HG02884 (cell line): ENCODE results near the gene HTR6.

ENCODE experiments used
- ATAC-seq: cut with Tn5 transposase; IDR thresholded peaks from one replicate; pipeline ENCODE4 v1.9.1; 2021; ENCODE audit warnings: mild to moderate bottlenecking, moderate library complexity; ENCODE audit not compliant: unreplicated experiment

Gene HTR6

DNA sequence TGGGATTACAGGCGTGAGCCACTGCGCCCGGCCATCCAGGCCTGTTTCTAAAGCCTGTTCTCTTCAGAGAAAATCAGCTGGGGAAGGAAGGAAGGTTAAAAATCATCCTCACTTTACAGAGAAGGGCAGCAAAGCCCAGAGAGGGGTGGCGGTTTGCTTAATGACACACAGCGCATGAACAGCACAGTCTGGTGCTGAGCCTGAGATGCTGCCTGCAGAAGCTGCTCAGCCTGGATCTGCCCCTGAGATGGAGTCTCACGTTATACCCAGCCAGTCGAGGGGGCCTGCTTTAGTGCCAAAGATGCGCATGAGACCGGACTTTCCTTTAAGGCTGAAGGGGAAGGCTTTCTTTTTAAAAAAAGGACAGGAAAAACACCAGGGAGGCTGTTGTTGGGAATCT lies 21.3 kb downstream of the HTR6 start:
- ATAC-seq = no peak

GRCh38 chr1:19687414-19687813 lies 22.7 kb downstream of the HTR6 start:
- ATAC-seq = no peak

- ATAC-seq = no peak
Observed at GRCh38 chr1:19688041-19688842, 23.6 kb downstream of the HTR6 start.

GRCh38 chr1:19689085-19689757 lies 24.5 kb downstream of the HTR6 start:
- ATAC-seq = no peak

GRCh38 chr1:19689856-19690255 lies 25.2 kb downstream of the HTR6 start:
- no peak for ATAC-seq

DNA sequence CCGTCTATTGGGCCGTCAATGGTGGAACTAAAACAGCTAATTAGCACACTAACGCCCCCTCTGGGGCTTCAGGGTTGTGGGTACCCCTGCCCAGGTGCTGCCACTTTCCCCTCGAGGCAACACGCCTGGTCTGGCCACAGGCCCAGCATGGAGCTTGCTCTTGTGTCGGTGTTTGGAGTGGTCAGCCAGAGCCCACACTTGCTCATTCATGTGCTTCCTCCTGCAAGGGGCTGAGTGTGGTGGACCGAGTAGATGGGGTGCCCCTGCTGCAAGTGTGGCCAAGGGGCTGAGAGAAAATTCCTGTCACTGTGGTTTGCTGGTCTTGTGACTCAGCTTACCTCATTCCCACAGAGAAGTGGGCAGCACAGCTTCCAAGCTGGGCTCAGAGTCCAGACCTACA lies 25.7 kb downstream of the HTR6 start:
- no peak for ATAC-seq

DNA sequence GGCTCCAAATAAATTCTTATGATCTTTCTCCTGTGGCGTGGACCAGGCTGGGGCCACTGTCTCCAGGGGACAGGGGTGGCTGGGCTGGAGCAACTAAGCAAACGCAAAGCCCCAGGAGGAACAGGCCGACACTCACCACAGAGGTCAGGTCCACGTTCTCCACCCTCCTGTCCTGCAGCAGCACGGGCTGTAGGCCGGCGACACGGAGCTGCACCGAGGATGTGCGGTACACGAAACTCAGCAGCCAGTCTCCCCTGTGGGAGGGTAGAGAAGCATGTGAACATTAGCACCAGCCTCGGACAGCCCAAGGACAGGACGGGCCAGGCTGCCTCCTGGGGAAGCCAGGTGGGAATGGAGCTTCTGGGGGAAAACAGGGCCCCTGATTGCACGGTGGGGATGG lies 29.6 kb downstream of the HTR6 start:
- no peak for ATAC-seq

DNA sequence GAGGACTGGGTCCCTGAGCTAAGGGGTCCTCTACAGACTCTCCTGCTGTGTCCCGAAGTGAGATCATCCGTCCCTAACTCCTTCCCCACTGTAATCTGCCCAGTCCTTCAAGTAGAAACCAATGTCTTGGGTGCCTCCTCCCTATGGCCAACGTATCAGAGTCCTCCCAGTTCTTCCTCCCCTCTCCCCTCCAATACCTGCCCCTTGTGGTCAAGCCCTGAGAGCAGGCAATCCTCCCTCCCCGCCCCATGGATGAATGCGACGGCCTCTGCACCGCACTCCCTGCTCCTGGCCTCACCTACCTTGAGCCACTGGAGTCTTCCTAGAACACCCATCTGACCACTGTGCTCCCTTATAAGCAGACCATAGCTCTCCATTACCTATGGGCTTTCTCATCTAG lies 31.1 kb downstream of the HTR6 start:
- no peak for ATAC-seq

DNA sequence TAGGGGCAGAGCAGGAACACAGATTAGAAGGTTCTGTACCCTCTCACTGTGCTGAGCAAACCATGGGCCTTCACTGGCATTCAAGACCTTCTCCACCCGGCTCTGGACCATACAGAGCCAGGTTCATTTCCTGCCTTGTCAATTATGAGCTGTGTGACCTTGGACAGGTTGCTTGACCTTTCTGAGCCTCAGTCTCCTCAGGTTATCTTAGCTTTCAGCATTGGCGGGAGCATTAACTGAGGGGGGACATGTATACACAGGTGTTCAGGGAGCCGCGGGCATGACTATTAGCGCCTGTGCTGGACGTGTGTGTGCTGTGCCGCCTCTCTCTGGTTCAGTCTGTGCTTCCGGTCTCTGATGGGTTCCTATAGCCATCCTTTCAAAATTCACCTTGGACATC lies 32.1 kb downstream of the HTR6 start:
- ATAC-seq = no peak

- ATAC-seq = no peak
Observed at GRCh38 chr1:19698181-19698580, 33.5 kb downstream of the HTR6 start.

GRCh38 chr1:19700079-19700777 lies 35.6 kb downstream of the HTR6 start:
- no peak for ATAC-seq

- no peak for ATAC-seq
Observed at GRCh38 chr1:19703280-19703679, 38.6 kb downstream of the HTR6 start.

- no peak for ATAC-seq
Observed at GRCh38 chr1:19704247-19705113, 39.8 kb downstream of the HTR6 start.

DNA sequence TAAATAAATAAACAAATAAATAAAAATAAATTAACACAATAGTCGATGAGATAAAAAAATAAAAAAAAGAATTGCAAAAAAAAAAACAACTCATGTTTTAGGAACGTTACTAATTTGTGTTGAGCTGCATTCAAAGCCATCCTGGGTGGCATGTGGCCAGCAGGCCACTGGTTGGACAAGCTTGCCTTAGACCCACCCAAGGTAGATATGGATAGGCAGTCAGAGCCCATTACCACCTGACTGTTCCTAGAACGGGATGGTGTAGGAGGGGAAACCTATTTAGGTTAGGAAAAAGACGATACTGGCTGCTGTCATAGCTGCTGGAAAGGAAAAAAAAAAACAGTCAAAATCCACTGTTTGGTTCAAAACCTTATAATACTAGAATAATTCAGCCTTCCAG lies 40.8 kb downstream of the HTR6 start:
- no peak for ATAC-seq

- ATAC-seq = no peak
Observed at GRCh38 chr1:19706136-19706535, 41.5 kb downstream of the HTR6 start.

DNA sequence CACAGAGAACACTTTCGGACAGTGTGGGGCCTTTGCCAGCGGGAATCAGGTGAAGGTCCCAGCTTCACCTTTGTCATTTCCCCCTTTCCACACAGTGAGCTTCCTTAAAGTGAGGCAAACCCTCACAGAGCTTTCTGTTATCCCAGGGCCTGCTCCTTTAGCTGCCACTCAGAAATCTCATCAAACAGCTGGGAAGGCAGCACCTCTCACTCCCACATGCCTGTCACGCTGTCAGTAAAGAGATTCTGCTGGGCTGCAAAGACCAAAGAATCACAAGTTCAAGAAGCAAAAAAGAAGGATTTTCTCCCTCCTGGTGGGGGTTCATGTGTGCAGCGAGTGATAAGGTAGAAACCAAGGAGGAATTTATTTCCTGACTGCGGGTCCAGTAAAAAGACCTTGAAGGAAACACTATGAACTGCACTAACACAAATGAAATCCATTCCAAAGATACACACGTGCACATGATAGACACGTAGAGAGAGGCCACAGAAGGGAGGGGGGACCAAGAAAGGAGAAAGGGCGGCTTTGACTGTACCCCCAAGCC lies 44.0 kb downstream of the HTR6 start:
- ATAC-seq = no peak

- no peak for ATAC-seq
Observed at GRCh38 chr1:19709260-19709793, 44.7 kb downstream of the HTR6 start.

DNA sequence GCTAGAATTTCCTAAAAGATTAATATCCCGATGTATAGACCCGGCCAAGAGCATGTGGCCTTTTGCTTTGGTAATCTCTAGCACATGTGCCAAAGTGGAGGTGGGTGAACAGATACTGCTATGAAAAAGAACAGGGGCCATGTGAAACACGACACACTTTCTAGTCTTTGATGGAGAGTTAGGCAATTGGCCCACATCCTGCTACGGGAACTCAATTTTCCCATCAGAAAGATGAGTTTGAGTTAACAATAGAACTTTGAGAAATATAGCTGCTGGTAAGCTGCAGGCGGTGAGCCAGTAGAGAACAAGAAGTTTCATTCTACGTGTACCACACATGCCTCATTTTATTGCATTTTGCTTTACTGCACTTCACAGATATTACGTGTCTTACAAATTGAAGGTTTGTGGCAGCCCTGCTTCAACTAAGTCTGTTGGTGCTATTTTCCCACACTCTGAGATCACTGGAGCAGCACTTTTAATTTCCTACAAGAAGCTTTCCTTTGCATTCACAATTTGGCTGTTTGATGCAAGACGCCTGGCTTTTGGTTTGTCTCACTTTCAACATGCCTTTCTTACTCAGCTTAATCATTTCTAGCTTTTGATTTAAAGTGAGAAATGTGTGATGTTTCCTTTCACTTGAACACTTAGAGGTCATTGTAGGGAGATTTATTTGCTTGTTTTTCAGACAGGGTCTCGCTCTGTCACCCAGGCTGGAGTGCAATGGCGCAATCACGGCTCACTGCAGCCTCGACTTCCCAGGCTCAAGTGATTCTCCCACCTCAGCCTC lies 46.3 kb downstream of the HTR6 start:
- ATAC-seq = peak; percentile 58

DNA sequence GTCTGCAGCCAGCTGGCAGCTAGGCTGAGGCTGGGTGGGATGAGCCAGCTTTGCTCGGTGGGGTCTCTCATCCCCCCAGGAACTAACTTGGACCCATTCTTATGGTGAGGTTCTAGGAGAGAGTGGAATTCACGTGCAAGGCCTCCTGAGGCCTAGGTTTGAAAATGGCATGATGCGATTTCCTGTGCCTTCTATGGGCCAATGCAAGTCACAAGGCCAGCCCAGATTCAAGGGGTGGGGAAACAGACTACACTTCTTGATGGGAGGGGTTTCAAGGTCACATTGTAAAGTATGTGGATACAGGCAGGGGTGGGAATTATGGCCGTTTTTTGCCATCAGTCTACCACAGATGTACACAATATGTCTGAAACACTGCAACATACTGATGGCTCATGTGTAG lies 48.3 kb downstream of the HTR6 start:
- ATAC-seq = no peak
